Dedifferentiated amniotic fluid mesenchymal stem cell (primary cell): ENCODE results near the gene CARM1.

ENCODE experiments used
- DNase-seq: peaks from one replicate; pipeline ENCODE4 v3.0.0-alpha.2; 2016; ENCODE audit errors: extremely low spot score

The CARM1 gene

GRCh38 chr19:10907925-10908324 is 36.6 kb downstream of the CARM1 start:
- DNase-seq, result no peak

GRCh38 chr19:10908380-10908960 is 37.1 kb downstream of the CARM1 start:
- DNase-seq, result no peak

DNA sequence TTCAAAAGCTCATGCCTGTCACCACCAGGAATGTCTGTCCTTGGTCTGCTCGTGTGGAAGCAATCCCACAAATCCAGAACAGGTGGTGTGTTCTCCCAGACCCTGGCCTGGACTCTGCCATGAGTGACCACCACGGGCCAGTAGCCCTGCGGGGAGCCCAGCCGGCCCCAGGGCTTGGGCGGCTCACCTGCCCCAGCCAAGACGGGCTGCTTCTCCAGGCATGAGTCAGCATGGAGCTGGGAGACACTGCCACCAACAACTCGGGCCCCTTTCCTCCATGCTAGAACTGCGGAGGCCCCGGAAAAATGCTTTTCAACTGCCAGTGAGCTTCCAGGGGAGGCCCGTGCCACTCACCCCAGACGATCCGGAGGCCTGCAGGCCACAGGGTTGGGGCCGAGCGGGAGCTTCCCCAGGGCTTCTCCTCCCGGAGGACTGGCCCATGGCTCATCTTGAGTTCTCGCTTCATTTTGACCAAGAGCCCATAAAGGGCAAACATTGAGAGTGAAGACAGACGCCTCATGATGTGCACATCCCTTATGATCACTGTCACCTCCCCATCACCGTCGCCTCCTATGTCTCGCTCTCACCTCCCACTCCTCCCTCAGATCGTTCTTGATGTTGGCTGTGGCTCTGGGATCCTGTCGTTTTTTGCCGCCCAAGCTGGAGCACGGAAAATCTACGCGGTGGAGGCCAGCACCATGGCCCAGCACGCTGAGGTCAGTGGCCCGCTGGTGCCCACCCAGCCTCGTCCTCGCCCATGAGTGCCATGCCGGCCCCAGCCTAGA is 40.4 kb downstream of the CARM1 start:
- DNase-seq, result no peak

GRCh38 chr19:10912619-10913018 is 41.3 kb downstream of the CARM1 start:
- no peak for DNase-seq

- DNase-seq, result no peak
Observed at GRCh38 chr19:10913716-10914340, 42.5 kb downstream of the CARM1 start.

- DNase-seq, result peak; percentile 26
Observed at GRCh38 chr19:10915130-10916091, 44.1 kb downstream of the CARM1 start.

DNA sequence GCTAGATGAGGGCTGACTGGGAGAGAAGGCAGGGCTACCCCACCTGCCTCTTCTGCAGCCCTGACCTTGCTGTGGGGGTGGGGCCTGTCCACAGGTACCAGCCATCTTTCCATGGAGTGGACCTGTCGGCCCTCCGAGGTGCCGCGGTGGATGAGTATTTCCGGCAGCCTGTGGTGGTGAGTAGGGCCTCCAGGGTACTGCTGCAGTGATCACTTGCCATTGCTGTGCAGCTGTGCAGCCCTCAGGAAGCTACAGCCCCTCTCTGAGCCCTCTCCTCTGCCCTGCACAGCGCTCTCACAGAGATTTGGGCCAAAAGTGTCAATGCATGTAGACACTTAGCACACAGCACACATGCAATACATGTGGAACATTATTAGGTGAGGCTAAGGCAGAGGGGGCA is 45.2 kb downstream of the CARM1 start:
- DNase-seq, result no peak

DNA sequence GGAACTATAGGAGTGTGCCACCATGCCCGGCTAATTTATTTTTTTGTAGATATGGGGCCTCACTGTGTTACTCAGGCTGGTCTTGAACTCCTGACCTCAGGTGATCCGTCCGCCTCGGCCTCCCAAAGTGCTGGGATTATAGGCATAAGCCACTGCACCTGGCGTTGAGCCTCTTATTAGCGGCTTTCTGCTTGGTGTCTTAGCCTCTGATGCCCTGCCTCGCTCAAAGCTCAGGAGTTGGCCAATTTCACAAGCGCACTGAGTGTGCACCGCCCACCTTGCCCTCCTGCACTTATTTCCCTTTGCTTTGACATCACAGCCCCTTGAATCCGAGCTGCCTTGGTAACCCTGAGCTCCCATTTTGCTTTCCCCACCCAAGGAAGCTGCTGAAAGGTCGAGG is 47.0 kb downstream of the CARM1 start:
- DNase-seq, result no peak

DNA sequence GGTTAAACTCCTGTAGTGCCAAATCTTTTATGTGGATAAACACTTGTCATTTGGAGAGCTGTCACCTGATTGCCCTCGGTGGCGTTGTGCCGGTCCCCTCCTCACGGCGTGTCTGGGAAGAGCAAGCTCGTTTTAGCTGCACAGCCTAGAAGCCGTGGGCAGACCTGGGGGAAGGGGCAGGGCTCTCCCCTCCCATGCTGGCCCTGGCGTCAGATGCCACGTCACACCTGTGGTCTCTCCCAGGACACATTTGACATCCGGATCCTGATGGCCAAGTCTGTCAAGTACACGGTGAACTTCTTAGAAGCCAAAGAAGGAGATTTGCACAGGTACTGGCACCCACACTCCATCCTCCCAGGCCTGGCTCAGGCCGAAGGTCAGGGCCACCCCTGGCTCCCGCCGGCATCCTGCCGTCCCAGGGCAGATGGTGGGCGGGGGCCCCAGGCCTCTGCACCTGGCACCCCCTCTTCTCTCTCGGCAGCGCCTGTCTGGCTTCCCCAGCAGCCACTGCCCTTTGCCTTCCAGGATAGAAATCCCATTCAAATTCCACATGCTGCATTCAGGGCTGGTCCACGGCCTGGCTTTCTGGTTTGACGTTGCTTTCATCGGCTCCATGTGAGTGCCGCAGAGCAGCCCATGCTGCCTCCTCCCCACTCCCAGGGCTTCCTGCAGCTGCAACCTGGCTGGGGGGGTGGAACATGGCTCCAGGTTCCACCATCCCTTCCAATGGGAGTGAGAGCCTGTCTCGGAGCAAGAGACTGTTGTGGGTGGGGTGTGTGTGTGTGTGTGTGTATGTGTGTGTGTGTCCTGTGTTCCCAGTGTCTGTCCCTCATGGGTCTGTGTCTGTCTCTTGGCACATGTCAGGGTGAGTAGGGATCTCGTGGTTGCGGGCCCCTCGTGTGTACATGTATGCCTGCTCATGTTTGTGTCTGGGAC is 48.3 kb downstream of the CARM1 start:
- no peak for DNase-seq

DNA sequence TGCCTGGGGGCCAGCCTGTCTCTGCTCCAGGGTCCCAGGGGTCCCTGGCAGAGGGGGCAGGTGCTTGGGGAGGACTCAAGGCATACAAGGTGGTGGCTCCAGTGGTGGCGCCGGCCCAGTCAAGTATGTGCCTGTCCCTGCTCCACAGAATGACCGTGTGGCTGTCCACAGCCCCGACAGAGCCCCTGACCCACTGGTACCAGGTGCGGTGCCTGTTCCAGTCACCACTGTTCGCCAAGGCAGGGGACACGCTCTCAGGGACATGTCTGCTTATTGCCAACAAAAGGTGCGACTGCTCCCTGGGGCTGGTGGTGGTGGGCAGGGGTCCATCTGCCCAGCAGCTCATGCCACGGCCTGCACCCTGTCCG is 48.9 kb downstream of the CARM1 start:
- no peak for DNase-seq

- no peak for DNase-seq
Observed at GRCh38 chr19:10920781-10921180, 49.4 kb downstream of the CARM1 start.

DNA sequence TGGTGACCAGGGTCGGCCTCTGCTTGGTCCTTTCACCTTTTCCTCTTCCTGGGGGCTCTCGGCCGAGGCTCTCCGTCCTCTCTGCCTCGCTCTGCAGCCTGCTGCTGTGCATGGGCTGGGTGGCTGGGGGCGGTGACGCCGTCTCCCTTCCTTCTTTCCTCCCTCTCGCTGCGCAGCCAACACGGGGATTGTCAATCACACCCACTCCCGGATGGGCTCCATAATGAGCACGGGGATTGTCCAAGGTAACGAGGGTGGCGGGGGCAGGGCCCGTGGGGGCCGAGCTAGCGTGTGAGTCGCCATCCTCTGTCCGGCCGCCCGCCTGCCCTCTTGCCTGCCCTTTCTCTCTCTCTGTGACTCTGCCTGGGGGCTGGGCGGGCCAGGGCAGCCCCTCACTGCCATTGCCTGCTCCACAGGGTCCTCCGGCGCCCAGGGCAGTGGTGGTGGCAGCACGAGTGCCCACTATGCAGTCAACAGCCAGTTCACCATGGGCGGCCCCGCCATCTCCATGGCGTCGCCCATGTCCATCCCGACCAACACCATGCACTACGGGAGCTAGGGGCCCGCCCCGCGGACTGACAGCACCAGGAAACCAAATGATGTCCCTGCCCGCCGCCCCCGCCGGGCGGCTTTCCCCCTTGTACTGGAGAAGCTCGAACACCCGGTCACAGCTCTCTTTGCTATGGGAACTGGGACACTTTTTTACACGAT is 50.0 kb downstream of the CARM1 start:
- no peak for DNase-seq

DNA sequence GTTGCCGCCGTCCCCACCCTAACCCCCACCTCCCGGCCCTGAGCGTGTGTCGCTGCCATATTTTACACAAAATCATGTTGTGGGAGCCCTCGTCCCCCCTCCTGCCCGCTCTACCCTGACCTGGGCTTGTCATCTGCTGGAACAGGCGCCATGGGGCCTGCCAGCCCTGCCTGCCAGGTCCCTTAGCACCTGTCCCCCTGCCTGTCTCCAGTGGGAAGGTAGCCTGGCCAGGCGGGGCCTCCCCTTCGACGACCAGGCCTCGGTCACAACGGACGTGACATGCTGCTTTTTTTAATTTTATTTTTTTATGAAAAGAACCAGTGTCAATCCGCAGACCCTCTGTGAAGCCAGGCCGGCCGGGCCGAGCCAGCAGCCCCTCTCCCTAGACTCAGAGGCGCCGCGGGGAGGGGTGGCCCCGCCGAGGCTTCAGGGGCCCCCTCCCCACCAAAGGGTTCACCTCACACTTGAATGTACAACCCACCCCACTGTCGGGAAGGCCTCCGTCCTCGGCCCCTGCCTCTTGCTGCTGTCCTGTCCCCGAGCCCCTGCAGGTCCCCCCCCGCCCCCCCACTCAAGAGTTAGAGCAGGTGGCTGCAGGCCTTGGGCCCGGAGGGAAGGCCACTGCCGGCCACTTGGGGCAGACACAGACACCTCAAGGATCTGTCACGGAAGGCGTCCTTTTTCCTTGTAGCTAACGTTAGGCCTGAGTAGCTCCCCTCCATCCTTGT is 50.7 kb downstream of the CARM1 start:
- no peak for DNase-seq

- DNase-seq, result no peak
Observed at GRCh38 chr19:10922638-10923014, 51.3 kb downstream of the CARM1 start.

DNA sequence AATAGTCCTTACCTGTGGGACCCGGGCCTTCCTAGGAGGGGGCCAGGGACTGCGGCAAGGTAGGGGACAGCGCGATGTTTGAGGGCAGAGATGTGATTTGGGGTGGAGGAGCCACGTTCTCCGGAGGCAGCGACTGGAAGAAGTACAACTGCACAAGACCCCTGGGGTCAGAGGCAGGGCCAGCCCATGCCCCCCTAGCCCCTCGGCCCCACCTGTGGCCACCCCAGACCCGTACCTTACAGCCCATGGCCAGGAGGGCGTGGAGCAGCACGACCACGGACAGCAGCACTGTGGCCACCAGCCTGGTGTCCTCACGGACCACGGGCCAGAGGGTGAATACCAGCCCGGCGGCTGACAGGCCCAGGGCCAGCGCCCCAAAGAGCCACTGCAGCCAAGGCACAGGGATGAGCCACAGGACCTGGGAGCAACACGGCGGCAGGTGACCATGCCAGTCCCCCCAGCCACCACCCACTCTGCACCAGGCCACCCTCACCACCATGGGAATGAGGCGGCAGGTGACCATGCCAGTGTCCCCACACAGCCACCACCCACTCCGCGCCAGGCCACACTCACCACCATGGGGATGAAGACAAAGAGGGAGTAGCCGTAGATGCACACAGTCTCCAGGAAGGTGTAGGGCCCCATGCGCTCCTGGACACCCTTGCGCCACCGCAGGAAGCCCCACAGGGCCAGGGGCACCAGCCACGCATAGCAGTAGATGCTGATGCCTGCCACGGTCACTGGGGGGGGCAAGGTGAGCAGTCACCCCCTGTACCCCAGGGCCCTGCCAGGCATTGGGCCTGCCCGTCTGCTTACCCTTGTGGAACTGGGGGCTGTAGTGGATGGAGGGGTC is 52.1 kb downstream of the CARM1 start:
- no peak for DNase-seq

DNA sequence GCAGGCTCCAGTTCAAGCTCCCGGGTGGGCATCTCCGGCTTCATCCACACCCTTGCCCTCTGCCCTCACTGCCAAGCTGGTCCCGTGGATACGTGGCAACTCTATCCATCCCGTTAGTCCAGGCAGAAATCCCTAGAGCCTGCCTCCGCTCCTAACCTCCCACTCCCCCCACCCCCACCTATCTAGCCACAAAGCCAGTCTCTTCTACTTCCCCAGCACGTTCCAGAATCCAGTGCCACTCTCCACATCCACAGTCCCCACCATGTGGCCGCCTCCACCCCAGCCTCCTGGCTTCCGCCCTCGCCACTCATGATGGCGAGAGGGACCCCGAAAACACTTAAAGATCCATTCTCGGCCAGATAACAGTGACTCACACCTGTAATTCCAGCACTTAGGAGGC is 53.2 kb downstream of the CARM1 start:
- no peak for DNase-seq

DNA sequence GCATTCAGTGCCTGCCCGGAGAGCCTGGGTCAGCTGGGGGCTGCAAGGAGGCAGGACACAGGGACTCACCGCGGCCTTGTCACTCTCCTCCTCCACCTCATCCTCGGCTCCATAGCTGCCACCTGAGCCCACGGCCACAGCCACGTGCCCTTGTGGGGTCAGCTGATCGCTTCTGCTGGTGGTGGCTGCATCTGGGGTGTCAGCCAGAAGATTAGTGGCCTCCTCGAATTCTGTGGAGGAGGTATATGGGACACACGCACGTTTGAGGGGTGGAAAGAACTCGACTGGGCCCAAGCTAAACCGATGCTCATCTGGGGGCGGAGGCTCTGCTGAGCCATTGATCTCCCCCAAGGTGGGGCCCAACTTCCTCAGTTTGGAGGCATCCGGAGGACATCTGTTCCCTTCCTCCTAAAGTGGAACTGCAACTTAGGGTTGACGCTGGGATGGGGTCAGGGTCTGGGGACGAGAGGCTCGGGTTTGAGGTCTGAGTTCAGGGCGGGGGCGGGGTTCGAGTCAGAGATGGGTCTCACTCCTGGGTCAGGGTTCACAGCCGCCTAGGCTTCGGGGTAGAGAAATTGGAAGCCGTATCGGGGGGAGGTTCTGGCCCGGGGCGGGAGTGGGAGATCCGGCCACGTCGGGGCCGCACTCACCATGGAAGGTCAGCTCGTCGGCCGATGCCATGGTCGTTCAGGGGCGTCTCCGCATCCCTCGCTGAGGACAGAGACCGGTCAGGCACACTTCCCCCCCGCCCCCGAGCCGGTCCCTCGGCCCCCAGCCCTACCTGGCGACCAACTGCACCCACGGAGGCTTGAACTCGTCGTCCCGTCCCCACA is 56.6 kb downstream of the CARM1 start:
- no peak for DNase-seq
